Stomach smooth muscle (tissue), 2 donors: Measurements from ENCODE around the gene FAM78B.
A peak's percentile ranks its signal among the peaks of the same experiment; 100 is the strongest.

Experiments used
- H3K27ac ChIP-seq: one replicate; pipeline ENCODE4 v1.7.0; 2013; ENCODE audit warnings: mild to moderate bottlenecking, low read length, inconsistent platforms
- H3K27me3 ChIP-seq, 2 donors: one replicate each; pipeline ENCODE4 v1.7.0; 2013; ENCODE audit warnings: low read length in 2 of 2; ENCODE audit not compliant: insufficient read depth in 2 of 2, control insufficient read depth in 1 of 2
- H3K36me3 ChIP-seq, 2 donors: one replicate each; pipeline ENCODE4 v1.7.0; 2013; ENCODE audit warnings: low read length in 2 of 2; ENCODE audit not compliant: control insufficient read depth in 2 of 2, insufficient read depth in 2 of 2
- H3K4me1 ChIP-seq: one replicate; pipeline ENCODE4 v1.7.0; 2013; ENCODE audit warnings: low read length; ENCODE audit not compliant: control insufficient read depth, insufficient read depth
- H3K4me3 ChIP-seq, 2 donors: one replicate each; pipeline ENCODE4 v1.7.0; 2013; ENCODE audit warnings: low read length in 2 of 2
- H3K9ac ChIP-seq, 2 donors: one replicate each; pipeline ENCODE4 v1.7.0; 2013; ENCODE audit warnings: low read length in 2 of 2, mild to moderate bottlenecking in 1 of 2
- H3K9me3 ChIP-seq, 2 donors: one replicate each; pipeline ENCODE4 v1.7.0; 2013; ENCODE audit warnings: low read length in 2 of 2; ENCODE audit not compliant: control insufficient read depth in 2 of 2
- donor health status: healthy.
- donor health status: Pancreatic carcinoma.

The FAM78B gene

GRCh38 chr1:166165661-166166328 is 1.0 kb downstream of the FAM78B start:
- Histone ChIP-seq H3K36me3 (no peaks in the 10 kb centered on the region), H3K27ac (no peak overlapping the region), H3K4me1 (peaks cover 13% of the 10 kb centered on the region), H3K9me3 (no peaks in the 10 kb centered on the region), H3K4me3 (peak overlapping the region; percentile 73 to 76), H3K9ac (no peak overlapping the region), H3K27me3 (no peaks in the 10 kb centered on the region)

DNA sequence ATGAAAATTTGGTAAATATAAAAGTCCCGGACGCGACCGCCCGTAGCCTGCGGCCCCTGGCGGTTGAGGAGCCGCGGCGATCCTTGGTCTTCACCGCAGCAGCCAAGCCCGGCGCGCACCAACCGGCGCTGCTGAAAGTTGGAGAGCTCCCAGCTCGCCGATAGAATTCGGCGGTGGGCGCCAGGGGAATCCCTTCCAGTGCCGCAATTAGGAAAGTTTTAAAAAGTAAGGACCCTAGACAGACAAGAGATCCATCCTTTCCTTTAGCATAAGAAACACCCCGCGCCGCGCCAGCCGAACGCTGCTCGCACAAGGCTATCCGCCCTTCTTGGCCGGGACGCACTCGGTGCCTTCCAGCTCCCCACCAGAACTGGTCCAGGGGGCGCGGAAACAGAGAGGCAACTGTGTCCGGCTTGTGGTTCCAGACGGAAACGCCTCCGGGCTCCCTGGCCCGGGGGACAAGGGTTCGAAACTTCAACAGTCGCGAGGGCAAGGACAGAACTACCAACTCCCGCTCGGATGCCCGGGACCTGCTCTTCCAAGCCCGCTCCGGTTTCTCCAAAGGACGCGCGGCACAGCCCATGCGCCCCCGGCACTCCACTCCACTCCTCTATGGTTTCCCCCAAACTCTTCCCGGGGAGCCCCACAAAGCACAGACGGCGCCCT is 1.7 kb downstream of the FAM78B start:
- Histone ChIP-seq H3K9ac (no peak overlapping the region), H3K9me3 (no peaks in the 10 kb centered on the region), H3K4me1 (peaks cover 13% of the 10 kb centered on the region), H3K36me3 (no peaks in the 10 kb centered on the region), H3K4me3 (peak overlapping the region; percentile 73 to 76), H3K27me3 (no peaks in the 10 kb centered on the region), H3K27ac (no peak overlapping the region)

DNA sequence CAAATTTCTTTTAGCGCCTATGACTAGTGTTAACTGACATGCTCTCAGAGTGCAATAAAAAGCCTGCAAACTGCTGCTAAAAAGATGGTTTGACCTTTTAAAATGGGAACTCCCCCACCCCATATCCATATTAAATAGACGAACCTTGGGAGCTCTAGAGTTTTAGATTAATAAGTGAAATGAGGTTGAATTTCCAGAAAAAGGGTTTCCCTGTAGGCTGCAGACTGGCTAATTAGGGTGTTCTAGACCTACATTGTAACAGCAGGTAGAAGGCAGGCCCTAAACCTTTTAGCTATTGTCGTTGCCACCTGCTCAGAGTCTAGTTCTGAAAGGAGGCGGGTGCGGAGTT is 2.2 kb downstream of the FAM78B start:
- no peak overlapping the region for H3K9ac ChIP-seq
- H3K4me1 ChIP-seq, result peaks cover 13% of the 10 kb centered on the region
- peak overlapping the region; percentile 73 to 76 for H3K4me3 ChIP-seq
- H3K36me3 ChIP-seq, result no peaks in the 10 kb centered on the region
- H3K9me3 ChIP-seq, result no peaks in the 10 kb centered on the region
- no peak overlapping the region for H3K27ac ChIP-seq
- no peaks in the 10 kb centered on the region for H3K27me3 ChIP-seq

GRCh38 chr1:166159656-166160055 is 7.1 kb downstream of the FAM78B start:
- Histone ChIP-seq H3K4me3 (no peak overlapping the region), H3K36me3 (no peaks in the 10 kb centered on the region), H3K9me3 (no peaks in the 10 kb centered on the region), H3K4me1 (no peaks in the 10 kb centered on the region), H3K9ac (no peak overlapping the region), H3K27me3 (no peaks in the 10 kb centered on the region), H3K27ac (no peak overlapping the region)

DNA sequence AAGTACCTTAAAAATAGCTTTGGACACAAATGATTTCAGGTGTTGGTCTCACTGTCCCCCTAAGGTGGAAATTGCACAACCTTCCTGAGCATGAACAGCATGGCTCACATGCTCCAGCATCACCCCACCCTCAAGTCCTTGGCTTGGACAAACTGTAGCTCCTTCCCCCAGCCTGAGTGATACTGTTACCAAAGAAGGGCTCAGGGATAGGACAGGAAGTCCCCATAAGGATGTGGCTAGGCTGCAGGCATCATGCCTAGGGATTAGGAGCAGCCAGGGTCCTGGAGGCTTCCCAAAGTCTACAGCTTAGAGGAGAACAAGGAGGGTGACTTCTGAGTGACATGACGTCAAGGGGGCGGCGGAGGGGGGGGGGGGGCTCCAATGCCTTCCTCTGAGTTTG is 10.1 kb downstream of the FAM78B start:
- Histone ChIP-seq H3K27ac (no peak overlapping the region), H3K9me3 (no peaks in the 10 kb centered on the region), H3K9ac (no peak overlapping the region), H3K27me3 (no peaks in the 10 kb centered on the region), H3K4me1 (no peaks in the 10 kb centered on the region), H3K36me3 (no peaks in the 10 kb centered on the region), H3K4me3 (no peak overlapping the region)

- Histone ChIP-seq H3K4me1 (no peaks in the 10 kb centered on the region), H3K9ac (no peak overlapping the region), H3K9me3 (no peaks in the 10 kb centered on the region), H3K27me3 (no peaks in the 10 kb centered on the region), H3K4me3 (no peak overlapping the region), H3K27ac (no peak overlapping the region), H3K36me3 (no peaks in the 10 kb centered on the region)
These were observed 11.7 kb downstream of the FAM78B start for GRCh38 chr1:166155108-166155507.

- Histone ChIP-seq H3K36me3 (no peaks in the 10 kb centered on the region), H3K27ac (no peak overlapping the region), H3K9ac (no peak overlapping the region), H3K27me3 (no peaks in the 10 kb centered on the region), H3K9me3 (no peaks in the 10 kb centered on the region), H3K4me3 (no peak overlapping the region), H3K4me1 (no peaks in the 10 kb centered on the region)
These were observed 13.1 kb downstream of the FAM78B start for GRCh38 chr1:166153525-166154314.

DNA sequence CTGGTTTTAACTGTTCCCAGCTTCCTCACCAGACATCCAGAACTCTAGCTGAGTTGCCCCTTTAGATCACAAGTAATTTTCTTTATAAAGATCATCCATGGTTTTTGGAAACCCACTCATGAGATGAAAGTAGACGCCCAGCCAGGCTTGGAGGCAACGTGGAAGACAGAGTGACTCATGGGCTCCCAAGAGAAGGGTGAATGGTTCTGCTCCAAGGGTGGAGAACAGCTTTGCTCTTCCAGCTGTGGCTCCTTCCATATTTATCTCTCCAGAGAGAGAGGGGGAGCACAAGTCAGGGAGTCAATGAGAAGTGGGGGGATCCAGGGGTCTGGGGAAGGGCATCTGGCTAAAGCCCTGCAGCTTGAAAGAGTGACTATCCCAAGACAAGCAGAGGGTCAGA is 13.8 kb downstream of the FAM78B start:
- Histone ChIP-seq H3K4me1 (no peaks in the 10 kb centered on the region), H3K27me3 (no peaks in the 10 kb centered on the region), H3K27ac (no peak overlapping the region), H3K4me3 (no peak overlapping the region), H3K36me3 (no peaks in the 10 kb centered on the region), H3K9me3 (no peaks in the 10 kb centered on the region), H3K9ac (no peak overlapping the region)

GRCh38 chr1:166151804-166152203 is 15.0 kb downstream of the FAM78B start:
- H3K4me1 ChIP-seq, result no peaks in the 10 kb centered on the region
- no peaks in the 10 kb centered on the region for H3K27me3 ChIP-seq
- H3K4me3 ChIP-seq, result no peak overlapping the region
- no peak overlapping the region for H3K9ac ChIP-seq
- no peaks in the 10 kb centered on the region for H3K36me3 ChIP-seq
- H3K9me3 ChIP-seq, result no peaks in the 10 kb centered on the region
- H3K27ac ChIP-seq, result no peak overlapping the region

- H3K4me3 ChIP-seq, result no peak overlapping the region
- H3K27ac ChIP-seq, result no peak overlapping the region
- H3K9ac ChIP-seq, result no peak overlapping the region
- no peaks in the 10 kb centered on the region for H3K9me3 ChIP-seq
- H3K36me3 ChIP-seq, result no peaks in the 10 kb centered on the region
- H3K27me3 ChIP-seq, result no peaks in the 10 kb centered on the region
- H3K4me1 ChIP-seq, result peaks cover 2% of the 10 kb centered on the region
These were observed 21.3 kb downstream of the FAM78B start for GRCh38 chr1:166145499-166145898.

DNA sequence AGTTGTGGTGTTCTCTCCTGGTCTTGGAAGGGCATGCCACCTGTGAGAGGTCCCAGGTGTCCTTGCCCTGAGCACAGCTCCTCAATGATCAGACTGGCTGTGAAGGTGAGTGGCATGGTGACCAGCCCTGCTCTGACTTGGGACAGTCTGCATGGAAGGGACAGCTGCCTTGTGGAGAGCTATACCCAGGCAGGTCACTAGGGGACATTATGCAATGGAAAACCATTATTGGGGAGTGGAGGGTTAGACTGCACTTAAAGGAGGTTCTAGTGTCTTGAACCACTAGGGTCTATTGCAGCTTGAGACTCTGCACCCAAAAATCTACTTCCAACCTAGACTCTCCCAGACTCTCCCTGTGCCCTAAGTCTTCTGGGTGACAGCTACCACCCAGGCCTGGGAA is 24.8 kb downstream of the FAM78B start:
- no peaks in the 10 kb centered on the region for H3K36me3 ChIP-seq
- H3K9ac ChIP-seq, result no peak overlapping the region
- no peak overlapping the region for H3K4me3 ChIP-seq
- H3K4me1 ChIP-seq, result peaks cover 2% of the 10 kb centered on the region
- H3K9me3 ChIP-seq, result no peaks in the 10 kb centered on the region
- no peaks in the 10 kb centered on the region for H3K27me3 ChIP-seq
- H3K27ac ChIP-seq, result no peak overlapping the region
